Cardiac muscle cell (in vitro differentiated cells and primary cell): ENCODE results near the gene SAMD13. TPM values are rescaled to one million over a fixed set of nuclear protein-coding genes. Genes with fewer than 3 reads are reported as not detected.

Experiments used
- DNase-seq, 2 donors: peaks; one replicate each; pipeline versions ENCODE4 v3.0.0 to v3.0.0-alpha.2; 2010 to 2017; ENCODE audit warnings: low read depth in 1 of 2, low spot score in 1 of 2
- H3K27ac ChIP-seq: fragments of 200-600 bp; sonication (generic); 2 replicates; pipeline ENCODE4 v1.5.1; 2016
- H3K27me3 ChIP-seq: fragments of 200-600 bp; sonication (generic); 2 replicates; pipeline ENCODE4 v1.6.0; 2016; ENCODE audit warnings: control low read depth
- H3K36me3 ChIP-seq: fragments of 200-600 bp; sonication (generic); 2 replicates; pipeline ENCODE4 v1.5.1; 2016; ENCODE audit warnings: control low read depth
- H3K4me1 ChIP-seq: fragments of 200-600 bp; sonication (generic); 2 replicates; pipeline ENCODE4 v1.8.1; 2017; ENCODE audit warnings: low read depth, mild to moderate bottlenecking, mixed run types
- H3K4me3 ChIP-seq: fragments of 200-600 bp; sonication (generic); 2 replicates; pipeline ENCODE4 v1.5.1; 2016; ENCODE audit warnings: mild to moderate bottlenecking
- H3K9me3 ChIP-seq: fragments of 200-600 bp; sonication (generic); 2 replicates; pipeline ENCODE4 v1.5.1; 2017; ENCODE audit warnings: low read depth, mild to moderate bottlenecking, control low read depth
- CTCF ChIP-seq: IDR thresholded peaks from 2 replicates; pipeline ENCODE4 v1.5.1; 2012; ENCODE audit warnings: low read depth, mild to moderate bottlenecking, low read length
- polyA plus RNA-seq: library from polyadenylated mRNA; unstranded; fragments of >200 nt; fragmentation: Nextera tagmentation; extraction: Ambion mirVana; gene quantifications from 2 replicates; pipeline ENCODE4 v1.2.1, GENCODE V29; 2016
- total RNA-seq: library from RNA; depleted of rRNA; stranded (reverse); fragments of >200 nt; gene quantifications from 2 replicates; pipeline ENCODE4 v1.2.3, GENCODE V29; 2016

SAMD13 gene
- total and polyA plus RNA-seq, 2 experiments from 2014 or later, result 2.5 to 4.9 TPM

- no peak for TF ChIP-seq CTCF
- H3K4me3 ChIP-seq, result no peak overlapping the region
- H3K9me3 ChIP-seq, result no peaks in the 10 kb centered on the region
- H3K4me1 ChIP-seq, result no peaks in the 10 kb centered on the region
- H3K36me3 ChIP-seq, result no peaks in the 10 kb centered on the region
- no peak for DNase-seq
- H3K27ac ChIP-seq, result no peak overlapping the region
- no peaks in the 10 kb centered on the region for H3K27me3 ChIP-seq
These were observed 34.8 kb upstream of the SAMD13 start for GRCh38 chr1:84266748-84267147.

- no peak for DNase-seq
- no peaks in the 10 kb centered on the region for H3K36me3 ChIP-seq
- no peaks in the 10 kb centered on the region for H3K4me1 ChIP-seq
- H3K4me3 ChIP-seq, result no peak overlapping the region
- H3K27ac ChIP-seq, result no peak overlapping the region
- no peak for TF ChIP-seq CTCF
- no peaks in the 10 kb centered on the region for H3K27me3 ChIP-seq
- no peaks in the 10 kb centered on the region for H3K9me3 ChIP-seq
These were observed 34.0 kb upstream of the SAMD13 start for GRCh38 chr1:84267476-84267875.

- DNase-seq, result no peak
- Histone ChIP-seq H3K27ac (no peak overlapping the region), H3K4me3 (no peak overlapping the region), H3K9me3 (no peaks in the 10 kb centered on the region), H3K36me3 (no peaks in the 10 kb centered on the region), H3K27me3 (no peaks in the 10 kb centered on the region), H3K4me1 (no peaks in the 10 kb centered on the region)
- TF ChIP-seq CTCF, result no peak
These were observed 33.2 kb upstream of the SAMD13 start for GRCh38 chr1:84268346-84268745.

- TF ChIP-seq CTCF, result no peak
- Histone ChIP-seq H3K4me3 (no peak overlapping the region), H3K36me3 (no peaks in the 10 kb centered on the region), H3K27ac (no peak overlapping the region), H3K27me3 (no peaks in the 10 kb centered on the region), H3K4me1 (no peaks in the 10 kb centered on the region), H3K9me3 (no peaks in the 10 kb centered on the region)
- no peak for DNase-seq
These were observed 32.2 kb upstream of the SAMD13 start for GRCh38 chr1:84269306-84269705.

- H3K27ac ChIP-seq, result no peak overlapping the region
- no peak for TF ChIP-seq CTCF
- no peak overlapping the region for H3K4me3 ChIP-seq
- H3K27me3 ChIP-seq, result no peaks in the 10 kb centered on the region
- DNase-seq, result peak; percentile 6 to 30
- no peaks in the 10 kb centered on the region for H3K36me3 ChIP-seq
- no peaks in the 10 kb centered on the region for H3K9me3 ChIP-seq
- no peaks in the 10 kb centered on the region for H3K4me1 ChIP-seq
These were observed 29.9 kb upstream of the SAMD13 start for GRCh38 chr1:84271441-84272151.
